Activated CD4-positive, alpha-beta T cell treated with anti-CD3 and anti-CD28 coated beads, Interleukin-2, amount 10 ng/mL, durations not matched to agents 24 days and 14 days (primary cell): ENCODE results near the gene IL11. TPM values are rescaled to one million over a fixed set of nuclear protein-coding genes. Genes with fewer than 3 reads are reported as not detected.
"Not testable (repeated sequence)": the region's sequence is repeated elsewhere in the genome, so short reads cannot be mapped to it uniquely, and the experiment has no call there.

ENCODE experiments used
- DNase-seq: peaks from one replicate; pipeline ENCODE4 v3.0.0; 2022
- H3K27ac Mint-ChIP-seq: one replicate; pipeline ENCODE4 v1.8.0; 2022; ENCODE audit warnings: mild to moderate bottlenecking, mixed read lengths
- H3K27me3 Mint-ChIP-seq: one replicate; pipeline ENCODE4 v1.8.0; 2022; ENCODE audit warnings: mixed read lengths
- H3K36me3 Mint-ChIP-seq: one replicate; pipeline ENCODE4 v1.8.0; 2022; ENCODE audit warnings: low read depth, mild to moderate bottlenecking, mixed read lengths
- H3K4me1 Mint-ChIP-seq: one replicate; pipeline ENCODE4 v1.8.0; 2021; ENCODE audit warnings: mixed read lengths
- H3K4me3 Mint-ChIP-seq: one replicate; pipeline ENCODE4 v1.8.0; 2022; ENCODE audit warnings: mild to moderate bottlenecking, moderate library complexity, mixed read lengths
- H3K9me3 Mint-ChIP-seq: one replicate; pipeline ENCODE4 v1.8.0; 2021; ENCODE audit warnings: mixed read lengths
- intact Hi-C: fragments of 100-400 bp; cut with micrococcal nuclease; formaldehyde crosslinking; loops from one replicate; pipeline ENCODE4 v1.15.1; 2023
- total RNA-seq: library from RNA; stranded (reverse); gene quantifications from 2 replicates; pipeline ENCODE4 v1.2.3, GENCODE V29; 2022

IL11 gene
- total RNA-seq, 1 donor from 2014 or later = not detected

DNA sequence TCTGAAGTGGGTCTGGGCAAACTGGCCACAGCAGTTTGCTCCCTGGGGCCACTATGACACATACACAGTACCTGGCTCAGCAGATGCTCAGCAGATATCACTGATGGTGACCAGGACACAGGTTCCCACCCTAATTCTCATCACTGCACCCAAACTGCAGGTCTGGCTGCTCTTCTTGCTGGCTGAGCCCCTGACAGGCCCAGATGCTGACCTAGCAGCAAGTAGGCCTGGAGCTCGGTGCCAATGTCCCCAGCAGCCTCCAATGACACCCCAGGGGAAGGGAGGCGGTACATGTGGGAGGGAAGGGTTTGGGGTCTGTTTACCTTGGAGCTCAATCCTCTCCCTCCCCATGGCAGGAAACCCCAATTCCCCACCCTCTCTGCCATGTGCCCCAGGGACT lies 32.2 kb upstream of the IL11 start:
- H3K36me3 Mint-ChIP-seq = peaks cover 57% of the 10 kb centered on the region
- H3K27me3 Mint-ChIP-seq = no peaks in the 10 kb centered on the region
- H3K4me1 Mint-ChIP-seq = peaks cover 45% of the 10 kb centered on the region
- no peak for DNase-seq
- intact Hi-C loops = no loop called here
- H3K4me3 Mint-ChIP-seq = no peak overlapping the region
- H3K27ac Mint-ChIP-seq = no peak overlapping the region
- H3K9me3 Mint-ChIP-seq = no peaks in the 10 kb centered on the region

DNA sequence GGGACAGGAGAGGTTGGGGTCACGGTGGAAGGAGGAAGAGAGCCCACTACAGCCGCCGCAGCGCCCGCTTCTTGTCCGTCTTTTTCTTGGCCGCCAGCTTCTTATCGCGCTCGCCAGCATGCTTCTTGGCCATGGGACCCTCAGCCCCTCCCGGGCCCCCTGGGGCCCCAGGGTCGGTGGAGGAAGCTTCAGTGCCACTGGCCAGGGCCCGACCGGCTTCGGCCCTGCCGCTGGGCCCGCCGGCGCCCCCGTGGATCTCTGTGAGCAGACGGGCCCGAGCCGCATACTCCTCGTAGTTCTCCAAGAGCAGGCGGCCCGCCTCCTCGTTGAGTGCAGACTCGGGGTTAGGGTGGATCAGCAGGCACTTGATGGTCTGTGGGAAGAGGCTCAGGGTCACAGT lies 31.1 kb upstream of the IL11 start:
- H3K27ac Mint-ChIP-seq, DNase-seq, intact Hi-C loops, H3K4me3 Mint-ChIP-seq, H3K27me3 Mint-ChIP-seq, H3K9me3 Mint-ChIP-seq: not testable (repeated sequence)
- H3K4me1 Mint-ChIP-seq = peaks cover 43% of the 10 kb centered on the region
- peaks cover 50% of the 10 kb centered on the region for H3K36me3 Mint-ChIP-seq

DNA sequence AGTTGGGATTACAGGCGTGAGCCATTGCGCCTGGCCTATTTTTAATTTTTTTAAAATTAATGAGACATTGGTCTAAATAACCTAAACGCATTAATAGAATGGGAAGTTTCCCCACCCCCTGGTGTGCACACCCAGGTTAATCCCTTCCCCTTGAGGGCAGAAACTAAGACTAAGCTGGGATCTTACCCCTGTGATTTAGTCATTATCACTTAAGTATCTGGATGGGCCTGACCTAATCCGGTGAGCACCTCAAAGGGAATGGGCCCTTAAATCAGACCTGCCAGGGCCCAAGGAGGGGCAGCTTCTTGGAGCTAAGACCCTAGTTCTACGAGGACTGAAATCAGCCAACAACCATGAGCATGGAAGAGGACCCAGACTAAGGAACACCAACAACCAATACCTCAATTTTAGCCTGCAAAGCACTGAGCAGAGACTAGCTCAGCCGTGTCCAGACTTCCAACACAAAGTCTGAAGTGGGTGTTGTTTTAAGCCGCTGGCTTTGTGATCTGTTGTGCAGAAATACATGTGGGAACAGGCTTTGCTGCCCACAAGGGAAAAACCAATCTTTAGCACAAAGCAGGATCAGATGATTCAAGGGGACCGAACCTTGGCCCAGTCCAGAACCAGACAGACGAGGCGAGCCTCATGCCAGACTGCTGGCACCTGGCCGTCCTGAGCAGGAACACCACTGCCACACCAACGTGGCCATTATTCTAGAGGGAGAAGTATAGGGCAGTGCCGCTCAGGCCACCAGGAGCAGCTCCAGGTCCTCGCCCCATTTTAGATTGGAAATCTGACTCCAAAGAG lies 30.2 kb upstream of the IL11 start:
- no peaks in the 10 kb centered on the region for H3K9me3 Mint-ChIP-seq
- H3K4me1 Mint-ChIP-seq = peaks cover 34% of the 10 kb centered on the region
- H3K27ac Mint-ChIP-seq = no peak overlapping the region
- intact Hi-C loops = no loop called here
- no peak overlapping the region for H3K4me3 Mint-ChIP-seq
- H3K27me3 Mint-ChIP-seq = no peaks in the 10 kb centered on the region
- no peak for DNase-seq
- peaks cover 41% of the 10 kb centered on the region for H3K36me3 Mint-ChIP-seq

DNA sequence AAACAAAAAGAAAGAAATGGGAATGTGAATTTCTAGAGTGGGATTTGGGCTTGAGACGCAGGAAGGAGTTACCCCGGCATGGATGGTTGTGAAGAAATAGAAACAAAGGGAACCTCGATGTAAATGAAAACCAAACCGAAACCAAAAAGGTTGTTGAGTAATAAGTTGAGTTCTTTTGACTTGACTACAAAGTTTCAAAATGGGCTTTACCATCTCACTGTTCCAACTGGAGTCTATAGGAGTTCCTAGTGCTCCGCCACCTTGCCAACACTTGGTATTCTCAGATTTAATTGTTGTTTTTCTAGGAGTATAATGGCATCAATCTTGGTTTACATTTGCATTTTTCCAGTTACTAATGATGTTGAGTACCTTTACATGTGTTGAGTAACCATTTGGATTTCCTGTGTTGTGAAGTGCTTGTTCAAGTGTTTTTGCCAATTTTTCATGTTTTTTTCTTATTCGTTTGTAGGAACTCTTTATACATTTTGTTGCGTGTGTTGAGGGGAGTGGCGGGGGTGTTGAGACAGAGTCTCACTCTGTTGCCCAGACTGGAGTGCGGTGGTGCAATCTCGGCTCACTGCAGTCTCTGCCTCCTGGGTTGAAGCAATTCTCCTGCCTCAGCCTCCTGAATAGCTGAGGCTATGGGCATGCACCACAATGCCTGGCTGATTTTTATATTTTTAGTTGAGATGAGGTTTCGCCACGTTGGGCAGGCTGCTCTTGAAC lies 28.1 kb upstream of the IL11 start:
- peak overlapping the region; percentile 18 for H3K27ac Mint-ChIP-seq
- peaks cover 26% of the 10 kb centered on the region for H3K4me1 Mint-ChIP-seq
- no peak for DNase-seq
- H3K4me3 Mint-ChIP-seq = peak overlapping the region; percentile 5
- H3K36me3 Mint-ChIP-seq = peaks cover 31% of the 10 kb centered on the region
- intact Hi-C loops = loop anchor here (1.0 kb wide), 1 partner anchor 9 kb away; the partner anchor contains the start of gene UBE2S
- no peaks in the 10 kb centered on the region for H3K9me3 Mint-ChIP-seq
- no peaks in the 10 kb centered on the region for H3K27me3 Mint-ChIP-seq

DNA sequence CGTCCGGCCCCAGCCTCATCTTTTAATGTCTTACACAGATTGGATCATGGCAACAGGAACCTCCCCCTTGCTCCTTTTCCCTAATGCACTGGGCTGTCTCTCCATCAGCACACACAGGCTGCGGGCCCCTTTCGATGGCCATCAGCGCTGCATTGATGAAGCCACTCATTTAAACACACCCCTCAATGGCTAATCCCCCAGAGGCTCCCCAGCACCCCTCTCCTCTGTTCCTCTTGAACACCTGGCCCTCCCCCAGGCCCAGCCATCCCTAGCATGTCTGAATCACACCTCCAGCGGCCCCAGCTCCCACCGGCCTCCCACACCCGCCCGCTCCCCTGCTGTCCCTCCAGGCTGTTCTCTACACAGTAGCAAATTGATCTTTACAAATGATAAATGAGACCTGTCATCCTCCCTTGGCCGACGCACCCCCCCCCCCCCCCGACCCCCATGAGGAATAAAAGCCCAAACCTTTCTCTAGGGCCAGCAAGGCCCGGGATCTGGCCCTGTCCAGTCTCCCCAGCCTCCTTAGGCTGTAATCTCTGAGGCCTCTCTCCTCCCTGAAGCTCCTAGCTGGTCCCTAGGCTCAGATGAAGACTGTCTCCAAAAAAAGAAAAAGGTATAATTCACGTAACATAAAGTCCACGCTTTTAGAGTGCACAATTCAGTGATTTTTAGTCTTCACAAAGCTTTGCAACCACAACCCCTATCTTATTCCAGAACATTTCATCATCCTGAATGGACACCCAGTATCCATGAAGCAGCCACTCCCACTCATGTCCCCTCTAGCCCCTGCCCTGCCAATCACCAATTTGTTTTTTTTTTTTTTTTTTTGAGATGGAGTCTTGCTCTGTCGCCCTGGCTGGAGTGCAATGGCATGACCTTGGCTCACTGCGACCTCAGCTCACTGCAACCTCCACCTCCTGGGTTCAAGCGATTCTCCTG lies 22.8 kb upstream of the IL11 start:
- Mint-ChIP-seq H3K36me3 (peaks cover 35% of the 10 kb centered on the region), H3K4me3 (no peak overlapping the region), H3K27ac (no peak overlapping the region), H3K4me1 (peaks cover 21% of the 10 kb centered on the region), H3K9me3 (no peaks in the 10 kb centered on the region), H3K27me3 (no peaks in the 10 kb centered on the region)
- intact Hi-C loops = no loop called here
- DNase-seq = no peak

DNA sequence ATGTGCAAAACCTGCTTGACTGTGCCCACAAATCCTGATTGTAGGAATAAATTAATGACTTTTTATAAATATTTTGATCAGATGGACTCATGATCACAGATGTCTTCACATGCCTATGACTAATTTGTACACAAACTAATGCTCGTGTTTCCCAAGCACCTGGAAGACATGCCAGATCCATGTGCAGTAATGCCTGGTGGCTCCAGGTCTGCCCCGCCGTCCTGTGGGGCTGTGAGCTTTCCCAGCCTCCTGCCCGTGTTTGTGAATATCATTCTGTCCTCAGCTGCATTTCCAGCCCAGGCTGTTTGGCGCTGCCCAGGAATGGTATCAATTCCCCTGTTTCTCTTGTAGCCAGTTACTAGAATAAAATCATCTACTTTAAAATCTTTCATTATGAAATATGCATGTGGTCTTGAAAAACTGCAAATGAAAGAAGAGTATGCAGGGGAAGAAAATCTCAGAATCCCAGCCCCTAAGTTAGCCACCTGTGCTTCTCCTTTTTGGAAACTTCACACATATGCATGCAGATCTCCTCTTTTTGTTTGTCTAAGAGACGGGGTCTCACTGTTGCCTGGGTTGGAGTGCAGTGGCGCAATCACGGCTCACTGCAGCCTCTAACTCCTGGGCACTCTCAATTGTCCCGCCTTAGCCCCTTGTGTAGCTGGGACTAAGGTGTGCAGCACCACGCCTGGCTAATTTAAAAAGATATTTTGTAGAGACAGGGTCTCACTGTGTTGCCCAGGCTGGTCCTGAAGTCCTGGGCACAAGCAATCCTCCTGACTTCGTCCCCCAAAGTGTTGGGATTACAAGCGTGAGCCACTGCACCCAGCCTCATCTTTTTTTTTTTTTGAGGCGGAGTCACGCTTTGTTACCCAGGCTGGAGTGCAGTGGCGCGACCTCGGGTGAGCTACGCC lies 21.7 kb upstream of the IL11 start:
- no peaks in the 10 kb centered on the region for H3K27me3 Mint-ChIP-seq
- no peak overlapping the region for H3K4me3 Mint-ChIP-seq
- H3K9me3 Mint-ChIP-seq = no peaks in the 10 kb centered on the region
- H3K36me3 Mint-ChIP-seq = peaks cover 46% of the 10 kb centered on the region
- peaks cover 20% of the 10 kb centered on the region for H3K4me1 Mint-ChIP-seq
- intact Hi-C loops = no loop called here
- H3K27ac Mint-ChIP-seq = no peak overlapping the region
- no peak for DNase-seq

DNA sequence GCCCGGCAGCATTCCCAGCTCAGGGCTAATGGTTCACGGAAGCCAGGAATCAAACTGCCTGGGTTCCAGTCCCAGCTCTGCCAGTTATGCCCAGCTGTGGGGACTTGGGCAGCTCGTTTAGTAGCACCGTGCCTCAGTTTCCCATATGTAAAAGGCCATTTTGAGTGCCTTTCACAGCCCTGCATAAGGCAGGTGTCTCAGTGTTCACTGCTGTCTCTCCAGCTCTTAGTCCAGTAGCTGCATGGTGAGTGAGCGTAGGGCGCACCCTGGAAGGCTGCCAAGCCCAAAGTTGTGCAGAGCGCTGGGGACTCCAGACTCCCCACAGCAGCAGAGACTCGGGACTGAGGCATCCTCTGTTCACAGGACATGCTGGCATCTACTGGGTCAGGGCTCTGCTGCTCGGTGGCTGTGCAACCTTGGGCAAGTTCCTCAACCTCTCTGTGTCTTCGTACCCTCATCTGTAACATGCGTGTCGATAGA lies 21.0 kb upstream of the IL11 start:
- Mint-ChIP-seq H3K9me3 (no peaks in the 10 kb centered on the region), H3K4me1 (peaks cover 26% of the 10 kb centered on the region), H3K36me3 (peaks cover 53% of the 10 kb centered on the region), H3K27ac (no peak overlapping the region), H3K27me3 (no peaks in the 10 kb centered on the region), H3K4me3 (no peak overlapping the region)
- DNase-seq = no peak
- intact Hi-C loops = no loop called here

DNA sequence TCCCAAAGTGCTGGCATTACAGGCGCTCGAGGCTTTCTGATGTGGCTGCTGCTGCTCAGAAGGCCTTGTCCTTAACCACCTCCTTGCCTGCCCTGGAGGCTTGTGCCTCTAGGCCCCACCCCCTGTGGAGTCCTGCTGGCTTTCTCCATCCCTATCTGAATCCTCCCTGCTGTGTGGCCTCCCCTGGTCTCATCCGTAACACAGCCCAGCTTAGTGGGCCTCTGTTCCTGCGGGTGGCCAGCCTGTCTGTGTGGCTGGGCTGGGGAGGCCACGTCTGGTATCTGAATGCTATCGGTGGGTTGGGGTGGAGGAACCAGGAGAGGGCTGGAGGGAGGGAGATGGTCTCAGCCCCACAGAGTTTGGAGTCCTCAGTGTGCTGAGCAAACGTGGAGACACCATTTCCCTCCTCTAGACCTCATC lies 20.2 kb upstream of the IL11 start:
- intact Hi-C loops = no loop called here
- Mint-ChIP-seq H3K36me3 (peaks cover 60% of the 10 kb centered on the region), H3K4me3 (no peak overlapping the region), H3K4me1 (peaks cover 28% of the 10 kb centered on the region), H3K27ac (no peak overlapping the region), H3K9me3 (no peaks in the 10 kb centered on the region), H3K27me3 (no peaks in the 10 kb centered on the region)
- DNase-seq = no peak

DNA sequence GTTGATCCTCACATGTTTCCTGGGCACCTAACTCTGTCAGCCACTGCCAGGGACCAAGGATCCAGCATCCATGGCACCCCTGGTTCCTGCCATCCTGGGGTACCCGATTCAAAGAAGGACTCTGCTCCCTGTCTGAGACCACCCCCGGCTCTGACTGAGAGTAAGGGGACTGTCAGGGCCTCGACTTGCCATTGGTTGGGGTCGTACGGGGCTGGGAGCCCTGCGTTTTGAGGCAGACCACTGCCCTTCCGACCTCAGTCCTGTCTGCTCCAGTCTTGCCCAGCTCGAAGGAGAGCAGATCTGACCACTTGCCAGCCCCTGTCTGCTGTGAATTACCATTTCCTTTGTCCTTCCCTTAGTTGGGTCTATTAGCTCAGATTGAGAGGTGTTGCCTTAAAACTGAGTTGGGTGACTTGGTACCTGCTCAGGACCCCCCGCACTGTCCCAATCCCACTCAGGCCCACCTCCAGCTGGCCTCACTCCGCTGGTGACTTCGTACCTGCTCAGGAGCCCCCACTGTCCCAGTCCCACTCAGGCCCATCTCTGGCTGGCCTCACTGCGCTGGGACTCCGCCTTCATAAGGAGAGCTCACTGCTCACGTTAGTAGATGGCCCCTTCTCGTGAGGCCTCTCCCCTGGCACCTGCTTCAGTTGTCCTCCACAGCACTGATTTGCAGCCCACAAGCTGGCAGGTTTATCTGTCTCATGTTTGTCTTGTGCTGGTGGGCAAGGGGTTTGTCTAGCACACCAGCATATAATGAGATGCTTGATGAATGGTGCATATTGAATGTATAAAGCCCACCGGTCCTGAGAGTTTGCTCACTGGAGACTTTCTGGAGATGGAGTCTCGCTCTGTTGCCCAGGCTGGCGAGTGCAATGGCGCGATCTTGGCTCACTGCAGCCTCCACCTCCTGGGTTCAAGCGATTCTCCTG lies 19.4 kb upstream of the IL11 start:
- intact Hi-C loops = loop anchor here (5.0 kb wide), 1 partner anchor 208 kb away; the partner anchor contains the start of gene FIZ1
- peak overlapping the region; percentile 69 for H3K27ac Mint-ChIP-seq
- no peaks in the 10 kb centered on the region for H3K9me3 Mint-ChIP-seq
- peaks cover 60% of the 10 kb centered on the region for H3K36me3 Mint-ChIP-seq
- no peak for DNase-seq
- no peaks in the 10 kb centered on the region for H3K27me3 Mint-ChIP-seq
- peaks cover 32% of the 10 kb centered on the region for H3K4me1 Mint-ChIP-seq
- H3K4me3 Mint-ChIP-seq = peak overlapping the region; percentile 37

DNA sequence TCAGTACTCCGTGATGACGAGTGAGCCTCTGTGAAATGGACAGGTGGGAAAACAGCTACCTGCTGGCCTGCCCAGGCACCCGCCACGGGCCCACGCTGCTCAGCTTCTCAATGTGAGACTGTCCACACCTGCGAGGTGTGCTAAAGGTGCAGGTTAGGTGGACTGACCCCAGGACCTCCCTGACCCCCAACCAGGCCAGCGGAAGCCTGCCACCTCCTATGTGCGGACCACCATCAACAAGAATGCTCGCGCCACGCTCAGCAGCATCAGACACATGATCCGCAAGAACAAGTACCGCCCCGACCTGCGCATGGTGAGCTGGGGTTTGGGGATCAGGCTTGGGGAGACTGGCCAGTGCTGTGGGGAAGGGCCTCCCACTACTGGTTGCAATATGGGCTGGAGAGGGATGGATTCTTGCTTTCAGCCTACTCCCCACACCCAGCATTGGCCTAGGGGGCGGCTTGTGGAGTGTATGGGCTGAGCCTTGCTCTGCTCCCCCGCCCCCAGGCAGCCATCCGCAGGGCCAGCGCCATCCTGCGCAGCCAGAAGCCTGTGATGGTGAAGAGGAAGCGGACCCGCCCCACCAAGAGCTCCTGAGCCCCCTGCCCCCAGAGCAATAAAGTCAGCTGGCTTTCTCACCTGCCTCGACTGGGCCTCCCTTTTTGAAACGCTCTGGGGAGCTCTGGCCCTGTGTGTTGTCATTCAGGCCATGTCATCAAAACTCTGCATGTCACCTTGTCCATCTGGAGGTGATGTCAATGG lies 17.7 kb upstream of the IL11 start:
- no peak for DNase-seq
- Mint-ChIP-seq H3K4me3 (peak overlapping the region; percentile 97), H3K27ac (no peak overlapping the region), H3K27me3 (no peaks in the 10 kb centered on the region), H3K9me3 (no peaks in the 10 kb centered on the region), H3K36me3 (peaks cover 58% of the 10 kb centered on the region), H3K4me1 (peaks cover 40% of the 10 kb centered on the region)
- intact Hi-C loops = loop anchor here (5.0 kb wide), 1 partner anchor 209 kb away; the partner anchor contains the start of gene FIZ1

DNA sequence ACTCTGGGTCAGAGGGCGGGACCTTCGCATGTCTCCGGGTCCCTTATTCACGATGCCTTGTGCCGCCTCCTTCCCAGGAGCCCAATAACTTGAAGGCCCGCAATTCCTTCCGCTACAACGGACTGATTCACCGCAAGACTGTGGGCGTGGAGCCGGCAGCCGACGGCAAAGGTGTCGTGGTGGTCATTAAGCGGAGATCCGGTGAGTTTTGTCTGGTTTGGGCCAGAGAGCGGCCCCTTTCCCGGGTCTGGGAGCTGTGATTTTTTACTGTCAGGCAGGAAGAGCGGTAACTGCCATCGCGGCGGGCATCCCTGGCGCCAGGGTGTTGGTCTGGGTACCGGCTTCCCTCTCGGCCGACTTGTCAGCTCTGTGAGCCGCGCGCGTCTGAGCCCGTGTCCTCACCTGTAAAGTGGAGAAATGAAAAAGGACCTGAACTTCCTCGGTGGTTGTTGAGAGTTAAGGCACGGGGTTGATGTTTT lies 16.3 kb upstream of the IL11 start:
- peaks cover 6% of the 10 kb centered on the region for H3K9me3 Mint-ChIP-seq
- peaks cover 52% of the 10 kb centered on the region for H3K4me1 Mint-ChIP-seq
- peak overlapping the region; percentile 97 for H3K4me3 Mint-ChIP-seq

More for the DNA sequence above, 16.3 kb upstream of the IL11 start:
- H3K36me3 Mint-ChIP-seq = peaks cover 60% of the 10 kb centered on the region
- no peaks in the 10 kb centered on the region for H3K27me3 Mint-ChIP-seq
- intact Hi-C loops = loop anchor here (5.0 kb wide), 1 partner anchor 211 kb away; the partner anchor contains the start of gene FIZ1
- peak overlapping the region; percentile 98 for H3K27ac Mint-ChIP-seq
- DNase-seq = no peak
